Measurements from ENCODE around the gene LYVE1. TPM values are rescaled to one million over a fixed set of nuclear protein-coding genes. Genes with fewer than 3 reads are reported as not detected.
A peak's percentile ranks its signal among the peaks of the same experiment; 100 is the strongest.

LYVE1 gene
- total RNA-seq, 1 experiment from 2014 or later: not detected

DNA sequence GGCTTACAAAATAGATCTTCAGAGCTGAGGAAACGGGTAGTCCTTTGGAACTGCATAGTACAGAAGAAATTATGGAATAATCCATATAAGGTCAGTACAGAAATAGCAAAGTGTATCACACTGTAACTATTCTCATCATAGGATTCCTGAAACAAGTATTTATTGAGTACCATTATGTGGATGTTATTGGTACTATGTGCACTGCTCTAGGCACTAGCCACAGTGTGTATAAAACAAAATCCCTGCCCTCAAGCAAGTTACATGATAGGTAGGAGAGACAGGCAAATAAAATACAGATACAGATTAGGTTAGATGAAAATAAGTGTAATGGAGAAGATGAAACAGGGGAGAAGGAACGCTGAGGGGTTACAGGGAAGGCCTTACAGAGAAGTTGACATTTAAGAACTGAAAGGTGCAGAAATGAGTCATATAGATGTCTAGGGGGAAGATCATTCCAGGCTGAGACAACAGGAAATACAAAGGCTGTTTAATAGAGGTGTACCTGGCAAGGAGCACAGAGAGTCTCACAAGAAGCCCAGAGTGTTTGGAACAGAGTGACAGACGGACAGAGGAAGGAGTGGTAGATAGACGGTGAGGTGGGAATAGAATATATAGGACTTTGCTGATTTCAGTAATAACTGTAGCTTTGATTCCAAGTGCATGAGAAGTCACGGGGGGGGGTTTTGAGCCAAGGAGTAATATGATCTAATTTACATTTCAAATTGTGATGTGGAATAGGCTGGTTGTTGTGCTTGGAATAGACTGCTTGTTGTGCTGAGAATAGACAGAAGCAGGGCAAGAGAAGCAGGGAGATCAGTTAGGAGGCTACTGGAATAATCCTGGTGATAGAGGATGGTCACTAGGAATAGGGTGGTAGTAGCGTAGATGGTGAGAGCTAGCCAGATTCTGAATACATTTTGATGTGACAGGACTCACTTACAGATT, 41.2 kb downstream of the LYVE1 start:
- peak; percentile 39 for DNase-seq (ENCODE audit: low read depth)

DNA sequence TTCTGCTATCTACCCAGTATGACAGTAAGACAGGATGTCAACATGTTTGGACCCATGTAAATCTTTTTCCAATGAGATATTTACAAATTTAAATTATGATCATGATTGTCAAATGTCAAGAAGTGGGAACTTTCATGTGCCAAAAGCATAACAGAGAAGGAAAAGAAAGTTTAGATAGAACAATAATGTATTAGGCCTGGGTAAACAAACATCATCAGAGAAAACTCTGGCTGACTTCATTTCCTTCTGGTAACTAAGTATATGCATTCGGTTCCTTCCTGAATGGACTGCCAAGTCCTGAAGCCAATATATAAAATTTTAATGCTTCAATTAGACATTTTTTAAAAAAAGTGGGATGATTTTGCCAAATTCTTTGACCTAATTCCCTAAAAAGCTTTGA, 44.0 kb downstream of the LYVE1 start:
- no peak for DNase-seq (ENCODE audit: low read depth)

DNA sequence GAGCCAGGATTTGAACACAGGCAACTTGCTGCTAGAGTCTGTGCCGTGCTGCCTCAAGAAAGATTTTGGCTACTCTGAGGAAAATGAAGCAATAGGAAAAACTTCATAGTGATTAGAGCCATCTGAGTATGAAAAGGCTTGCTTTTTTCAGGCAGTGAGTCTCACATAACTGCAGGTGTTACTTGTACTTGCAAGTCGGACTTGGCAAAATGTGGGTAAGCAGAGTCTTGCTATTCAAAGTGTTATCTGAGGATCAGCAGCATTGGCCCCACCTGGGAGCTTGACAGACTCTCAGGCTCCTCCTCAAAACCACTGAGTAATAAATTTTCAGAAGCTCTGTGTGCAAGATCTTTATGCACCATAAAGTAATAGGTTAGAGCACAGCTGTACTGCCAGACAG, 45.5 kb downstream of the LYVE1 start:
- DNase-seq (ENCODE audit: low read depth): no peak

DNA sequence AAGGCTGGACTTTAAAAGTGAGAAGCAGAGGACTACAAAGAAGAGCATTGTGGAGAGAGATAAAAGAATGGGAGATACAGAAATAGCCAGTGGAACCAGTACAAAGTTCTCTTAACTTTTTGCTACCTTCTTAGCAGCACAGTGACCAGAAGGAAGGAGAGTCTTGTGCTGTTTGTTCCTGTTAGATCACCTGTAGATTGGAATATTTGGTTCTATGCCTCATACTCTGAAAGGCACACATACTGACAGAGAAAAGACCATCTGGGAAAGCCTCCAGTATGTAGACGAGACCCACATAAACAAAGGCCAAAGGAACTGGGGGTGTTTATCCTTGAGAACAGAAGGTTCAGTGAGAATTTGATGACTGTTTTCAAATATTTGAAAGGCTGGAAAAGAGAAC, 46.2 kb downstream of the LYVE1 start:
- no peak for DNase-seq (ENCODE audit: low read depth)

DNA sequence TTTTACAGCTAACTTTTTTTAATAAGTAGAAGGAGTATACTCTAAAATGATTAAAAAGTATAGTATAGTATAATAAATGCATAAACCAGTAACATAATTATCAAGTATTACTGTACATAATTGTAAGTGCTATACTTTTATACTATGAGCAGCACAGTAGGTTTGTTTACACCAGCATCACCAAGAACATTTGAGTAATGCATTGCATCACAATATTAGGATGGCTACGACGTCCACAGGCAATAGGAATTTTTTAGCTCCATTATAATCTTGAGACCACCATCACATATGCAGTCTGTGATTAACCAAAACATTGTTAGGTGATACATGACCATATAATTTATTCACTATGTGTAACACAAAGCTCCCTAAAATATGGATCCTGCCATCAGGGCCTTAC, 47.9 kb downstream of the LYVE1 start:
- no peak for DNase-seq (ENCODE audit: low read depth)

DNA sequence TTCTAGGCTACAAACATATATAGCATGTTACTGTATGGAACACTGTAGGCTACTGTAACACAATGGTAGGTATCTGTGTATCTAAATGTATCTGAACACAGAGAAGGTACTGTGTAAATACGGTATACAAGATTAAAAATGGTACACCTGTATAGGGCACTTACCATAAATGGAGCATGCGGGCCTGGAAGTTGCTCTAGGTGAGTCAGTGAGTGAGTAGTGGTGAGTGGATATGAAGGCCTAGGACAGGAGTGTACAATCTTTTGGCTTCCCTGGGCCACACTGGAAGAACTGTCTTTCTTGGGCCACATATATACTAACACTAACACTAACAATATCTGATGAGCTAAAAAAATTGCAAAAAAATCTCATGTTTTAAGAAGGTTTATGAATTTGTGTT, 48.8 kb downstream of the LYVE1 start:
- no peak for DNase-seq (ENCODE audit: low read depth)

DNA sequence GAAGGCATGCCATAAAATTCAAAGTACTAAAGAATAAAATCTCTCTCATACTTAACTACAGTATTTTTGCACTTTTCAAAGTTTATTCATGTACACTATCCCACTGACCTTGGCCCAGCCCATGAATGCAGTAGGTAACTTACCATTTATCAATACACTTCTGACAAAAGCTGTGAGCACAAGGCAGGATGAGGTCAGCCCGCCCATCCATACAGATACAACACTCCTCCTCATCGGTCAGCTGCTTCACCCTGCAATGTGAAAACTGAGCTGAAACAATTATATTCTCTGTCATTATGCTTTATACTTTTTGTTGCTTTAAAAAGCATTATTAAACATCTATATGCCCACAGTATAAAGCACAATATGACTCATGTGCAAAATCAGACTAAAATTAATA, 49.6 kb downstream of the LYVE1 start:
- DNase-seq (ENCODE audit: low read depth): no peak

DNA sequence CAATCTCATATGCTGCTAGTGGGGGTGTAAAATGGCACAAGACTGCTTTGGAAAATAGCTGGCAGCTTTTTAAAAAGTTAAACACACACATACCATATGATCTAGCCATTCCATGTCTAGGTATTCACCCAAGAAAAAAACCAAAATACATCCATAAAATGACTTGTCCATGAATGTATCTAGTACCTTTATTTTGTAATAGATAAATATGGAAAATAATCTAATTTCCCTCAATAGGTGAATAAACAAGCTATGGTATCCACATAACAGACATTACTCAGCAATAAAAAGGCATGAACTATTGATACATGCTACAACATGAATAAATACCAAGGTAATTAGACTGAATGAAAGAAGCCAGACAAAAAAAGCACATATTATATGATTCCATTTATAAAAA, 50.3 kb downstream of the LYVE1 start:
- no peak for DNase-seq (ENCODE audit: low read depth)

DNA sequence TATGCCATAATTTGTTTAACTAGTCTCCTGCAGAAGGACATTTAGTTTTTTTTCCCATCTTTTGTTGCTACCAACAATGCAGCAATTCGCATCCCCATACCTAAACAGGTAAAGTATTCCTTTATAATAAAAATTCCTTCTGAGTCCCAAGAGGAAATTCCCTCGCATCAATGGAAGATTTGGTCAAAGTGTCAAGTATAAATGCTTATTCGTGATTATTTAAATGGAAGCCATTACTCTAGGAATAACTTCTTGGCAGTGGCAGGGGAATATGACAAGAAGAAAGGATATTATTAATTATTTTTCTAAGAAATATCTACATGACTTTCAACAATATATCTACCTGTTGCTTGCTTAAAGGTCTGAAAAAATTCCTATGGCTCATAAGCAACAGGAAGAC, 53.0 kb downstream of the LYVE1 start:
- no peak for DNase-seq (ENCODE audit: low read depth)

DNA sequence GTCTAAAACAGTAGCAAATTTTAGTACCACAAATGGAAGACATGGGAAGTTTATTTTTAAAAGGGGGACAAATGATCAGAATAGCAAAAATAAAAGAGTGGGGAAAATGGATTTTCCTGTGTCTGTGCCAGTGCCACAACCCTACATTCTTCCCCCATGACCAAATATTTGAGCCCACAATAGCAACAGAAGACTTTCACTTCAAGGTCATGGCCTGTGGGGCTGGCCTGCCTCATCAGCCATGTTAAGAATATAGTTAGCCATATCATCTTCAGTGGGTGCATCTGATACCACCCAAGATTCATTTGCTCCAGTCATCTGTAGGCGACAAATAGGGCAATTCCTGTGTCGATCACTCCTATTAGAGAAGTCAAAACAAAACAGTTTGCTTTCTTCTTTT, 53.8 kb downstream of the LYVE1 start:
- DNase-seq (ENCODE audit: low read depth): no peak

DNA sequence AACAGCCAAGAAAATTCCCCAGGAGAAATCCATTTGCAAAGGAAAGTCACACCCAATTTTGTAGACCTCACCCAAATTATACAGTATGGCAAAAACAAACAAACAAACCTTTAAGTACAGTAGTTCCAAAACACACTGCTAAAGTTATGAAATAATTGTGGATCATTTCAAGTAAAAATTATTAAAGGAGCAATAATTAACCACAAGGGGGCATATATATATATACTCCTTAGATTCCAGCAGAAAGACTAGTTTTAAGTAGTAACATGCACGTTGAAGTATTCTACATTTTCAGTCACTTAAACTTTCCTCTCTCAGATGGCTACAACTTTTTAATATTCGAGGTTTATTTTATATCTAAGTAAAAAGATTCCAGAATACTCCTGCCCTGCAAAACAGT, 54.3 kb downstream of the LYVE1 start:
- DNase-seq (ENCODE audit: low read depth): no peak

DNA sequence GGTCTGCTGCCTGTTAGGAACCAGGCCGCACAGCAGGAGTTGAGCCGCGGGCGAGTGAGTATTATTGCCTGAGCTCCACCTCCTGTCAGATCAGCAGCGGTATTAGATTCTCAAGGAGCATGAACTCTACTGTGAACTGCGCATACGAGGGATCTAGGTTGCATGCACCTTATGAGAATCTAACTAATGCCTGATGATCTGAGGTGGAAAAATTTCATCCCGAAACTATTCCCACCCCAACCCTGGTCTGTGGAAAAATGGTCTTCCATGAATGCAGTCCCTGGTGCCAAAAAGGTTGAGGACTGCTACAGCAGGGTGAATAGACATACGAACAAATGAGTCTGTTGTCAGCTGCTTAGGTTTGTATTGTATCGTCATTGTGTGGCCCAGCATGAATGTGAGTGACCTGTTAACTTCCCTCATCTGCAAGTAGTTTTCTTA, 57.3 kb downstream of the LYVE1 start:
- no peak for DNase-seq (ENCODE audit: low read depth)

Other genes starting within 250 kb of the LYVE1 start
- gene AMPD3, start 113.4 kb downstream of the LYVE1 start, total RNA-seq (2014; rRNA removed; shearing (Covaris generic)): 4.5 and 6.8 TPM in 2 replicates
- 8.6 and 11.0 TPM in 2 replicates for gene RNF141, start 27.5 kb downstream of the LYVE1 start, total RNA-seq (2014; rRNA removed; shearing (Covaris generic))
- gene IRAG1, start 125.1 kb upstream of the LYVE1 start, total RNA-seq (2014; rRNA removed; shearing (Covaris generic)): 0.02 TPM in 1 of 2 replicates, not detected in the other
- gene CTR9, start 182.6 kb upstream of the LYVE1 start, total RNA-seq (2014; rRNA removed; shearing (Covaris generic)): 26.4 and 31.0 TPM in 2 replicates
- gene EIF4G2, start 240.3 kb upstream of the LYVE1 start, total RNA-seq (2014; rRNA removed; shearing (Covaris generic)): 706 and 804 TPM in 2 replicates